Measurements from ENCODE around the gene IFT22.

Gene IFT22

DNA sequence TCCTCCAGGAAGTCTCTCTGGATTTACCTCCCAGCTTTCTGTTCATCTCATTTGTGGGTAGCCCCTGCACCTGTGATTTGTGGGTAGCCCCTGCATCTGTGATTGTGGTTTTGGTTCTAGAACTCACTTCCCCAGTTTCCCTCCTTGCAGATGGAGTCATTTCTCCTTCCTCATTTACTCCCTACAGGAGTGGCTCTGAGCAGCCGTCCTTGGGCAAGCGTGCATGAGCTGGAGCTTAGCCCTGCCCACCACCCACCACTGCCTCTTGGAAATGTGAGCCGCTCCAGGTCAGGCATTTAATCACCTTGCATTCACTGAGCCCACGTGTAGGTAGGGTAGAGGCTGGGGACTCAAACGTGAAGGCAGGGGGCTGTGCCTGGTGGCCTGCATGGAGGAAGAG lies 49.2 kb upstream of the IFT22 start:
- CTCF ChIA-PET: interaction anchor here (0.7 to 5.9 kb wide), 3 partner anchors 41 to 851 kb away, joined by 3 to 36 read pairs (median 7); no protein-coding TSS in a partner anchor
- POLR2A ChIA-PET: interaction anchor here (0.5 kb wide), 1 partner anchor 21 kb away, joined by 6 read pairs; no protein-coding TSS in a partner anchor

GRCh38 chr7:101368422-101369165 lies 47.0 kb upstream of the IFT22 start:
- Histone ChIP-seq H3K4me1 (ENCODE audit: control insufficient read depth, insufficient read depth, low read length) (no peaks in the 10 kb centered on the region), H3K4me3 (ENCODE audit: low read depth, low read length) (no peak overlapping the region), H3K9me3 (ENCODE audit: control insufficient read depth, insufficient read depth, low read depth, low read length) (no peaks in the 10 kb centered on the region), H3K27ac (ENCODE audit: extremely low read depth, low read depth, low read length) (no peak overlapping the region), H3K36me3 (ENCODE audit: control insufficient read depth in 2 of 2, insufficient read depth in 1 of 2, low read length in 2 of 2) (no peaks in the 10 kb centered on the region)
- POLR2A ChIA-PET: no interaction called here
- no peak for TF ChIP-seq ZNF768 (tag by site-specific recombination; IDR thresholded peaks at IDR 0.05)
- 0 out of 2 replicates have a peak, but pooled peaks have one; percentile 15 for TF ChIP-seq GLIS1 (tag by site-specific recombination; IDR thresholded peaks at IDR 0.05)
- TF ChIP-seq ZNF560 (tag by site-specific recombination; IDR thresholded peaks at IDR 0.05; ENCODE audit: borderline replicate concordance): no peak
- TF ChIP-seq HIC1 (tag by site-specific recombination; IDR thresholded peaks at IDR 0.05): no peak
- TF ChIP-seq OVOL3 (tag by site-specific recombination; IDR thresholded peaks at IDR 0.05): no peak
- TF ChIP-seq, protein P1, sequence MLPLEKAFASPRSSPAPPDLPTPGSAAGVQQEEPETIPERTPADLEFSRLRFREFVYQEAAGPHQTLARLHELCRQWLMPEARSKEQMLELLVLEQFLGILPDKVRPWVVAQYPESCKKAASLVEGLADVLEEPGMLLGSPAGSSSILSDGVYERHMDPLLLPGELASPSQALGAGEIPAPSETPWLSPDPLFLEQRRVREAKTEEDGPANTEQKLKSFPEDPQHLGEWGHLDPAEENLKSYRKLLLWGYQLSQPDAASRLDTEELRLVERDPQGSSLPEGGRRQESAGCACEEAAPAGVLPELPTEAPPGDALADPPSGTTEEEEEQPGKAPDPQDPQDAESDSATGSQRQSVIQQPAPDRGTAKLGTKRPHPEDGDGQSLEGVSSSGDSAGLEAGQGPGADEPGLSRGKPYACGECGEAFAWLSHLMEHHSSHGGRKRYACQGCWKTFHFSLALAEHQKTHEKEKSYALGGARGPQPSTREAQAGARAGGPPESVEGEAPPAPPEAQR (tag by site-specific recombination; IDR thresholded peaks at IDR 0.05): no peak
- no peak for TF ChIP-seq ZNF146 (tag by site-specific recombination; IDR thresholded peaks at IDR 0.05)
- CTCF ChIA-PET: interaction anchor here (0.7 to 3.0 kb wide), 4 partner anchors 18 to 169 kb away, joined by 3 to 21 read pairs (median 5); no protein-coding TSS in a partner anchor

More for the DNA sequence above, 49.2 kb upstream of the IFT22 start:
- Histone ChIP-seq H3K9me3 (ENCODE audit: control insufficient read depth, insufficient read depth, low read depth, low read length) (no peaks in the 10 kb centered on the region), H3K4me3 (ENCODE audit: low read depth, low read length) (no peak overlapping the region), H3K36me3 (ENCODE audit: control insufficient read depth in 2 of 2, insufficient read depth in 1 of 2, low read length in 2 of 2) (no peaks in the 10 kb centered on the region), H3K27ac (ENCODE audit: extremely low read depth, low read depth, low read length) (no peak overlapping the region), H3K4me1 (ENCODE audit: control insufficient read depth, insufficient read depth, low read length) (no peaks in the 10 kb centered on the region; the same call in 1 of the 2 replicates)
- TF ChIP-seq EGR2 (tag by site-specific recombination; IDR thresholded peaks at IDR 0.05; ENCODE audit: low read depth) (peak; percentile 35; the same call in 1 of the 2 replicates), ZNF596 (tag by site-specific recombination; IDR thresholded peaks at IDR 0.05) (no peak)

GRCh38 chr7:101367676-101368075 lies 46.1 kb upstream of the IFT22 start:
- H3K4me3 ChIP-seq (ENCODE audit: low read depth, low read length): no peak overlapping the region
- H3K36me3 ChIP-seq (ENCODE audit: control insufficient read depth in 2 of 2, insufficient read depth in 1 of 2, low read length in 2 of 2): no peaks in the 10 kb centered on the region
- no peaks in the 10 kb centered on the region for H3K9me3 ChIP-seq (ENCODE audit: control insufficient read depth, insufficient read depth, low read depth, low read length)
- no peaks in the 10 kb centered on the region for H3K4me1 ChIP-seq (ENCODE audit: control insufficient read depth, insufficient read depth, low read length)
- H3K27ac ChIP-seq (ENCODE audit: extremely low read depth, low read depth, low read length): no peak overlapping the region
- ChIA-PET CTCF (interaction anchor here (0.7 to 3.0 kb wide), 4 partner anchors 19 to 170 kb away, joined by 3 to 21 read pairs (median 5); no protein-coding TSS in a partner anchor), POLR2A (interaction anchor here (0.7 kb wide), 1 partner anchor 13 kb away, joined by 3 read pairs; no protein-coding TSS in a partner anchor)
- TF ChIP-seq YY1 (tag by site-specific recombination; IDR thresholded peaks at IDR 0.05): no peak
- TF ChIP-seq ZNF155 (tag by site-specific recombination; IDR thresholded peaks at IDR 0.05): no peak
- TF ChIP-seq ZNF473 (tag by site-specific recombination; IDR thresholded peaks at IDR 0.05): no peak
- no peak for TF ChIP-seq ZNF133 (tag by site-specific recombination; IDR thresholded peaks at IDR 0.05)
- TF ChIP-seq, protein P2, sequence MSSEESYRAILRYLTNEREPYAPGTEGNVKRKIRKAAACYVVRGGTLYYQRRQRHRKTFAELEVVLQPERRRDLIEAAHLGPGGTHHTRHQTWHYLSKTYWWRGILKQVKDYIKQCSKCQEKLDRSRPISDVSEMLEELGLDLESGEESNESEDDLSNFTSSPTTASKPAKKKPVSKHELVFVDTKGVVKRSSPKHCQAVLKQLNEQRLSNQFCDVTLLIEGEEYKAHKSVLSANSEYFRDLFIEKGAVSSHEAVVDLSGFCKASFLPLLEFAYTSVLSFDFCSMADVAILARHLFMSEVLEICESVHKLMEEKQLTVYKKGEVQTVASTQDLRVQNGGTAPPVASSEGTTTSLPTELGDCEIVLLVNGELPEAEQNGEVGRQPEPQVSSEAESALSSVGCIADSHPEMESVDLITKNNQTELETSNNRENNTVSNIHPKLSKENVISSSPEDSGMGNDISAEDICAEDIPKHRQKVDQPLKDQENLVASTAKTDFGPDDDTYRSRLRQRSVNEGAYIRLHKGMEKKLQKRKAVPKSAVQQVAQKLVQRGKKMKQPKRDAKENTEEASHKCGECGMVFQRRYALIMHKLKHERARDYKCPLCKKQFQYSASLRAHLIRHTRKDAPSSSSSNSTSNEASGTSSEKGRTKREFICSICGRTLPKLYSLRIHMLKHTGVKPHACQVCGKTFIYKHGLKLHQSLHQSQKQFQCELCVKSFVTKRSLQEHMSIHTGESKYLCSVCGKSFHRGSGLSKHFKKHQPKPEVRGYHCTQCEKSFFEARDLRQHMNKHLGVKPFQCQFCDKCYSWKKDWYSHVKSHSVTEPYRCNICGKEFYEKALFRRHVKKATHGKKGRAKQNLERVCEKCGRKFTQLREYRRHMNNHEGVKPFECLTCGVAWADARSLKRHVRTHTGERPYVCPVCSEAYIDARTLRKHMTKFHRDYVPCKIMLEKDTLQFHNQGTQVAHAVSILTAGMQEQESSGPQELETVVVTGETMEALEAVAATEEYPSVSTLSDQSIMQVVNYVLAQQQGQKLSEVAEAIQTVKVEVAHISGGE (tag by site-specific recombination; conservative IDR thresholded peaks at IDR 0.05; ENCODE audit: low read depth): no peak
- TF ChIP-seq ZSCAN4 (tag by site-specific recombination; IDR thresholded peaks at IDR 0.05): no peak
- no peak for TF ChIP-seq ZNF792 (tag by site-specific recombination; IDR thresholded peaks at IDR 0.05)
